Prostate gland (tissue), 2 donors: ENCODE data around the gene PKLR. TPM values are rescaled to one million over a fixed set of nuclear protein-coding genes. Genes with fewer than 3 reads are reported as not detected.
"Not testable (repeated sequence)": the region's sequence is repeated elsewhere in the genome, so short reads cannot be mapped to it uniquely, and the experiment has no call there.

ENCODE experiments used
- DNase-seq: peaks from one replicate; pipeline ENCODE4 v3.0.0-alpha.2; 2019; ENCODE audit warnings: low spot score
- H3K27ac ChIP-seq, 2 donors: fragments of 200-600 bp; sonication (generic); 2 replicates each; pipeline ENCODE4 v1.5.1; 2017 to 2019
- H3K27me3 ChIP-seq: fragments of 200-600 bp; sonication (generic); replicated peaks from 2 replicates; pipeline ENCODE4 v1.5.1; 2019; ENCODE audit not compliant: insufficient read depth
- H3K36me3 ChIP-seq, 2 donors: fragments of 200-600 bp; sonication (generic); 1 replicate in 1 of 2; 2 replicates in 1 of 2; pipeline versions ENCODE4 v1.5.1 to v1.8.1; 2017 to 2019
- H3K4me1 ChIP-seq: fragments of 200-600 bp; sonication (generic); replicated peaks from 2 replicates; pipeline ENCODE4 v1.5.1; 2019
- H3K4me3 ChIP-seq, 2 donors: fragments of 200-600 bp; sonication (generic); 2 replicates each; pipeline ENCODE4 v1.5.1; 2017 to 2019
- H3K9me3 ChIP-seq: fragments of 200-600 bp; sonication (generic); 2 replicates; pipeline ENCODE4 v1.5.1; 2017
- CTCF ChIP-seq, 4 experiments: fragments of 200-600 bp in 2 of 4; fragments of 450-650 bp in 2 of 4; sonication (generic) in 2 of 4; IDR thresholded peaks; 1 replicate in 3 of 4; 2 replicates in 1 of 4; pipeline ENCODE4 v1.5.1; 2016 to 2019; ENCODE audit warnings: antibody characterized with exemption in 4 of 4, mild to moderate bottlenecking in 2 of 4, moderate library complexity in 2 of 4
- POLR2A ChIP-seq: fragments of 450-650 bp; IDR thresholded peaks from one replicate; pipeline ENCODE4 v1.6.1; 2016; ENCODE audit warnings: antibody characterized with exemption, mild to moderate bottlenecking
- POLR2AphosphoS5 ChIP-seq: sonication (generic); formaldehyde crosslinking; IDR thresholded peaks from one replicate; pipeline ENCODE4 v1.6.1; 2017; ENCODE audit warnings: antibody characterized with exemption
- WGBS: methylation state at CpG from one replicate; pipeline ENCODE4 v1.1.5; 2018; 5-methylcytosine and 5-hydroxymethylcytosine counted together
- intact Hi-C: fragments of 100-400 bp; cut with DNase I; formaldehyde crosslinking; loops from one replicate; pipeline ENCODE4 v1.14.2; 2022
- total RNA-seq, 2 donors: library from RNA; depleted of rRNA; stranded (reverse); fragments of >200 nt; gene quantifications; one replicate each; pipeline ENCODE4 v1.1.0, GENCODE V29; 2016

PKLR gene
- total RNA-seq, 2 donors from 2014 or later, result not detected

- Histone ChIP-seq H3K27ac (no peak overlapping the region), H3K4me3 (no peak overlapping the region), H3K4me1 (no peaks in the 10 kb centered on the region), H3K36me3 (no peaks in the 10 kb centered on the region), H3K27me3 (peaks cover 5% of the 10 kb centered on the region), H3K9me3 (no peaks in the 10 kb centered on the region)
- DNase-seq, result no peak
- 12% methylated on average over 33 of the region's 47 CpGs for WGBS
- TF ChIP-seq POLR2A (no peak), CTCF (IDR thresholded peaks at IDR 0.05) (no peak), POLR2AphosphoS5 (no peak)
- intact Hi-C loops, result no loop called here
Measured at GRCh38 chr1:155295183-155295941, 5.9 kb downstream of the PKLR start.

- H3K36me3 ChIP-seq, result no peaks in the 10 kb centered on the region
- intact Hi-C loops, result no loop called here
- no peak overlapping the region for H3K27ac ChIP-seq
- H3K4me3 ChIP-seq, result no peak overlapping the region
- H3K9me3 ChIP-seq, result no peaks in the 10 kb centered on the region
- TF ChIP-seq POLR2AphosphoS5, result no peak
- no peak for TF ChIP-seq POLR2A
- TF ChIP-seq CTCF (IDR thresholded peaks at IDR 0.05), result no peak
- DNase-seq, result no peak
- WGBS, result 34% methylated on average over 46 of the region's 46 CpGs
- H3K27me3 ChIP-seq, result peaks cover 5% of the 10 kb centered on the region
- no peaks in the 10 kb centered on the region for H3K4me1 ChIP-seq
Measured at GRCh38 chr1:155294520-155295182, 6.6 kb downstream of the PKLR start.

GRCh38 chr1:155293086-155293749 is 8.0 kb downstream of the PKLR start:
- WGBS, result 79% methylated on average over 13 of the region's 17 CpGs
- Histone ChIP-seq H3K9me3 (no peaks in the 10 kb centered on the region), H3K27me3 (peaks cover 5% of the 10 kb centered on the region), H3K4me3 (no peak overlapping the region), H3K36me3 (no peaks in the 10 kb centered on the region), H3K4me1 (no peaks in the 10 kb centered on the region), H3K27ac (no peak overlapping the region)
- TF ChIP-seq POLR2A (no peak), CTCF (IDR thresholded peaks at IDR 0.05) (no peak), POLR2AphosphoS5 (no peak)
- intact Hi-C loops, result no loop called here
- DNase-seq, result no peak

GRCh38 chr1:155291006-155291405 is 10.2 kb downstream of the PKLR start:
- H3K36me3 ChIP-seq, H3K27ac ChIP-seq, H3K9me3 ChIP-seq, H3K27me3 ChIP-seq, H3K4me1 ChIP-seq, H3K4me3 ChIP-seq, intact Hi-C loops, DNase-seq: not testable (repeated sequence)
- 83% methylated on average over 10 of the region's 10 CpGs for WGBS

GRCh38 chr1:155287987-155288543 is 13.2 kb downstream of the PKLR start:
- H3K4me3 ChIP-seq, result no peak overlapping the region
- no peak overlapping the region for H3K27ac ChIP-seq
- TF ChIP-seq POLR2A, result no peak
- TF ChIP-seq CTCF (IDR thresholded peaks at IDR 0.05), result no peak
- TF ChIP-seq POLR2AphosphoS5, result no peak
- H3K9me3 ChIP-seq, result no peaks in the 10 kb centered on the region
- H3K4me1 ChIP-seq, result no peaks in the 10 kb centered on the region
- no peaks in the 10 kb centered on the region for H3K36me3 ChIP-seq
- no peaks in the 10 kb centered on the region for H3K27me3 ChIP-seq
- no peak for DNase-seq
- intact Hi-C loops, result no loop called here
- 90% methylated on average over 21 of the region's 21 CpGs for WGBS
